Esophagus muscularis mucosa (tissue), 3 donors: Measurements from ENCODE around the gene TAX1BP1.

Experiments
- CTCF ChIP-seq, 3 experiments: fragments of 200-600 bp in 2 of 3; fragments of 450-650 bp in 1 of 3; sonication (generic) in 2 of 3; IDR thresholded peaks; one replicate each; pipeline ENCODE4 v1.5.1; 2017 to 2019; ENCODE audit warnings: antibody characterized with exemption in 3 of 3, mild to moderate bottlenecking in 2 of 3, moderate library complexity in 1 of 3
- POLR2A ChIP-seq: fragments of 450-650 bp; IDR thresholded peaks from one replicate; pipeline ENCODE4 v1.6.1; 2017; ENCODE audit warnings: antibody characterized with exemption, moderate library complexity, mild to moderate bottlenecking, low read depth

DNA sequence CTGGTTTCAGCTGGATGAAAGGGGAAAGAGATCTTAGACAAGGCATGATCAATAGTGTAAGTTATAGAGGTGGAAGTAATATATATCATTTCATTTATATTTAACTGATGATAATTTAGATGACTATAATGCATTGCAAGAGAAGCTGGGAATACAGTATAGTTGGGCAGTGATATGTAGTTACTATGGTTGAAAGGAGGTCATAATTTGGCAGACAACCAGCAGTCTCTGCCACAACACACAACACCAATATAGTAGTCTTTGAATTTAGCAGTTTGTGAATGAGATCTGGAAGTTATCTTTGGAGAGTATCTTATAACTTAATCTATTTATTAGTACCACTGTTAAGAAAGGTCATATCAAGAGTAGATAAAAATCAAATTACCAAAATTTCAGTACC, 39.9 kb downstream of the TAX1BP1 start:
- TF ChIP-seq CTCF (IDR thresholded peaks at IDR 0.05) (no peak), POLR2A (no peak)
